Neural crest cell (in vitro differentiated cells): ENCODE measurements around the gene HAX1. TPM values are rescaled to one million over a fixed set of nuclear protein-coding genes. Genes with fewer than 3 reads are reported as not detected.
"Not testable (repeated sequence)": the region's sequence is repeated elsewhere in the genome, so short reads cannot be mapped to it uniquely, and the experiment has no call there.

Source experiments
- DNase-seq: peaks from one replicate; pipeline ENCODE4 v3.0.0; 2021; ENCODE audit warnings: low read depth, mixed read lengths, low spot score
- H3K27ac Mint-ChIP-seq: one replicate; pipeline ENCODE4 v1.8.0; 2021; ENCODE audit warnings: mild to moderate bottlenecking, mixed read lengths; ENCODE audit not compliant: unreplicated experiment
- H3K27me3 Mint-ChIP-seq: 2 replicates; pipeline ENCODE4 v1.8.0; 2021; ENCODE audit warnings: low read depth, mild to moderate bottlenecking, mixed read lengths
- H3K36me3 Mint-ChIP-seq: 2 replicates; pipeline ENCODE4 v1.8.0; 2021; ENCODE audit warnings: low read depth, mild to moderate bottlenecking, mixed read lengths
- H3K4me1 Mint-ChIP-seq: 2 replicates; pipeline ENCODE4 v1.8.0; 2021; ENCODE audit warnings: mixed read lengths
- H3K4me3 Mint-ChIP-seq: one replicate; pipeline ENCODE4 v1.8.0; 2021; ENCODE audit warnings: mild to moderate bottlenecking, mixed read lengths
- H3K9me3 Mint-ChIP-seq: 2 replicates; pipeline ENCODE4 v1.8.0; 2021; ENCODE audit warnings: mixed read lengths
- CTCF ChIP-seq: fragments of 200-600 bp; sonication (generic); conservative IDR thresholded peaks from 2 replicates; pipeline ENCODE4 v1.5.0; 2021; ENCODE audit warnings: antibody characterized with exemption, mild to moderate bottlenecking
- total RNA-seq: library from RNA; stranded (reverse); gene quantifications from 2 replicates; pipeline ENCODE4 v1.2.1, GENCODE V29; 2021

HAX1 gene
- total RNA-seq, 1 donor from 2014 or later, result 63.4 TPM

- no peak overlapping the region for H3K27ac Mint-ChIP-seq
Measured at GRCh38 chr1:154276797-154277196, 4.4 kb downstream of the HAX1 start.

GRCh38 chr1:154287591-154287990, 15.2 kb downstream of the HAX1 start:
- H3K27me3 Mint-ChIP-seq, H3K4me3 Mint-ChIP-seq, H3K27ac Mint-ChIP-seq, DNase-seq, H3K36me3 Mint-ChIP-seq, H3K9me3 Mint-ChIP-seq: not testable (repeated sequence)
- H3K4me1 Mint-ChIP-seq, result peaks cover 10% of the 10 kb centered on the region

More at GRCh38 chr1:154276797-154277196, 4.4 kb downstream of the HAX1 start:
- Mint-ChIP-seq H3K9me3 (no peaks in the 10 kb centered on the region), H3K4me3 (no peak overlapping the region), H3K27me3 (no peaks in the 10 kb centered on the region), H3K36me3 (peaks cover 10% of the 10 kb centered on the region), H3K4me1 (peaks cover 19% of the 10 kb centered on the region)
- TF ChIP-seq CTCF, result peak; percentile 46
- no peak for DNase-seq

GRCh38 chr1:154288661-154289060, 16.2 kb downstream of the HAX1 start:
- DNase-seq, result no peak
- Mint-ChIP-seq H3K27ac (no peak overlapping the region), H3K4me3 (no peak overlapping the region), H3K4me1 (peaks cover 10% of the 10 kb centered on the region), H3K36me3 (peaks cover 3% of the 10 kb centered on the region), H3K27me3 (no peaks in the 10 kb centered on the region), H3K9me3 (no peaks in the 10 kb centered on the region)
- TF ChIP-seq CTCF, result no peak

- peaks cover 4% of the 10 kb centered on the region for H3K9me3 Mint-ChIP-seq
- H3K36me3 Mint-ChIP-seq, result peaks cover 10% of the 10 kb centered on the region
- DNase-seq, result no peak
- TF ChIP-seq CTCF, result no peak
- no peaks in the 10 kb centered on the region for H3K27me3 Mint-ChIP-seq
- peak overlapping the region; percentile 13 for H3K27ac Mint-ChIP-seq
- no peak overlapping the region for H3K4me3 Mint-ChIP-seq
- peaks cover 10% of the 10 kb centered on the region for H3K4me1 Mint-ChIP-seq
Measured at GRCh38 chr1:154290921-154291320, 18.5 kb downstream of the HAX1 start.

GRCh38 chr1:154295408-154296235, 23.2 kb downstream of the HAX1 start:
- Mint-ChIP-seq H3K27me3 (no peaks in the 10 kb centered on the region), H3K4me3 (no peak overlapping the region), H3K9me3 (peaks cover 4% of the 10 kb centered on the region), H3K27ac (no peak overlapping the region), H3K36me3 (peaks cover 10% of the 10 kb centered on the region), H3K4me1 (peaks cover 10% of the 10 kb centered on the region)
- TF ChIP-seq CTCF, result no peak
- DNase-seq, result no peak

GRCh38 chr1:154301582-154301981, 29.2 kb downstream of the HAX1 start:
- Mint-ChIP-seq H3K36me3 (no peaks in the 10 kb centered on the region), H3K27me3 (peaks cover 2% of the 10 kb centered on the region), H3K4me3 (no peak overlapping the region), H3K27ac (no peak overlapping the region), H3K9me3 (peaks cover 3% of the 10 kb centered on the region), H3K4me1 (no peaks in the 10 kb centered on the region)
- no peak for TF ChIP-seq CTCF
- no peak for DNase-seq
